Gastrocnemius medialis (tissue), 4 donors: ENCODE data around the gene CALN1. TPM values are rescaled to one million over a fixed set of nuclear protein-coding genes. Genes with fewer than 3 reads are reported as not detected.

Experiments
- ATAC-seq, 2 donors: fragments of 150-250 bp; one replicate each; pipeline ENCODE4 v1.9.1; 2016
- DNase-seq, 2 donors: peaks; one replicate each; pipeline ENCODE4 v3.0.0-alpha.2; 2019
- H3K27ac ChIP-seq, 4 donors: fragments of 200-600 bp; sonication (generic); 1 replicate in 1 of 4; 2 replicates in 3 of 4; pipeline ENCODE4 v1.5.1; 2016 to 2018; ENCODE audit warnings: mild to moderate bottlenecking in 2 of 4, moderate library complexity in 1 of 4
- H3K27me3 ChIP-seq, 3 donors: fragments of 200-600 bp; sonication (generic) in 2 of 3; 1 replicate in 1 of 3; 2 replicates in 2 of 3; pipeline versions ENCODE4 v1.5.1 to v1.6.0; 2016 to 2019; ENCODE audit warnings: mild to moderate bottlenecking in 1 of 3, moderate library complexity in 1 of 3
- H3K36me3 ChIP-seq, 2 donors: fragments of 200-600 bp; sonication (generic) in 1 of 2; one replicate each; pipeline ENCODE4 v1.5.1; 2017 to 2018
- H3K4me1 ChIP-seq, 2 donors: fragments of 200-600 bp; sonication (generic) in 1 of 2; one replicate each; pipeline ENCODE4 v1.5.1; 2016 to 2017; ENCODE audit warnings: mild to moderate bottlenecking in 2 of 2
- H3K4me3 ChIP-seq, 4 donors: fragments of 200-600 bp; sonication (generic) in 3 of 4; 1 replicate in 1 of 4; 2 replicates in 3 of 4; pipeline ENCODE4 v1.5.1; 2016 to 2019; ENCODE audit warnings: mild to moderate bottlenecking in 2 of 4
- H3K9me3 ChIP-seq, 3 donors: fragments of 200-600 bp; sonication (generic) in 2 of 3; 1 replicate in 1 of 3; 2 replicates in 2 of 3; pipeline ENCODE4 v1.5.1; 2016 to 2019
- POLR2A ChIP-seq, 2 donors: fragments of 450-650 bp; IDR thresholded peaks; one replicate each; pipeline ENCODE4 v1.6.1; 2017; ENCODE audit warnings: antibody characterized with exemption in 2 of 2, mild to moderate bottlenecking in 2 of 2, moderate library complexity in 2 of 2
- in situ Hi-C, 4 donors: fragments of 200-750 bp; cut with MboI; loops; one replicate each; pipeline versions ENCODE4 v1.15.0 to v1.8.0; 2017; ENCODE audit warnings: low sequenced_read_pairs in 4 of 4
- intact Hi-C: fragments of 100-400 bp; cut with DNase I; formaldehyde crosslinking; loops from one replicate; pipeline ENCODE4 v1.15.1; 2023; ENCODE audit warnings: low total_unique reads
- total RNA-seq, 4 donors: library from RNA; depleted of rRNA; stranded (reverse); fragments of >200 nt; gene quantifications; one replicate each; pipeline versions ENCODE4 v1.1.0 to v1.2.3, GENCODE V29; 2016
- TF ChIP-seq, protein P1 (sequence below), 5 experiments: fragments of 450-650 bp in 3 of 5; fragments of 200-600 bp in 2 of 5; sonication (generic) in 2 of 5; IDR thresholded peaks in 4 of 5; conservative IDR thresholded peaks in 1 of 5; 1 replicate in 4 of 5; 2 replicates in 1 of 5; pipeline ENCODE4 v1.5.1; 2016 to 2019; ENCODE audit warnings: antibody characterized with exemption in 5 of 5, mild to moderate bottlenecking in 3 of 5, moderate library complexity in 3 of 5

CALN1 gene
- total RNA-seq, 4 donors from 2014 or later = not detected

DNA sequence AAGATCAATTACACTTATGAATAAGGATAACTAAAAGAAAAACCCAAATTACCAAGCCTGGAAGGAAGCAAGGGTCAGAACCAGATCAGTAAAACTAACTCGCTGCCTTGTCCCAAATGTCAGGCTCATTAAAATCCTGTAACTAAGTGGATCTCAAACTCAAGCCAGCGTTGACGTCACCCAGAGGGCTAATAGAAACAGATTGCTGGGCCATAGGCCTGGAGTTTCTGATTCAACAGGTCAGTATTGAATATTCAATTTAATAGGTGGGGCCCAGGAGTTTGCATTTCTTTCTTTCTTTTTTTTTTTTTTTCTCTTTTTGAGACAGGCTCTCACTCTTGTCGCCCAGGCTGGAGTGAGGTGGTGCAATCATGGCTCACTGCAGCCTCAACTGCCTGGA is 397.0 kb downstream of the CALN1 start:
- H3K4me3 ChIP-seq = no peak overlapping the region
- ATAC-seq (no peak), DNase-seq (no peak)
- no peaks in the 10 kb centered on the region for H3K36me3 ChIP-seq
- H3K27ac ChIP-seq = no peak overlapping the region
- intact Hi-C loops (no loop called here), in situ Hi-C loops (no loop called here)
- TF ChIP-seq, protein P1, sequence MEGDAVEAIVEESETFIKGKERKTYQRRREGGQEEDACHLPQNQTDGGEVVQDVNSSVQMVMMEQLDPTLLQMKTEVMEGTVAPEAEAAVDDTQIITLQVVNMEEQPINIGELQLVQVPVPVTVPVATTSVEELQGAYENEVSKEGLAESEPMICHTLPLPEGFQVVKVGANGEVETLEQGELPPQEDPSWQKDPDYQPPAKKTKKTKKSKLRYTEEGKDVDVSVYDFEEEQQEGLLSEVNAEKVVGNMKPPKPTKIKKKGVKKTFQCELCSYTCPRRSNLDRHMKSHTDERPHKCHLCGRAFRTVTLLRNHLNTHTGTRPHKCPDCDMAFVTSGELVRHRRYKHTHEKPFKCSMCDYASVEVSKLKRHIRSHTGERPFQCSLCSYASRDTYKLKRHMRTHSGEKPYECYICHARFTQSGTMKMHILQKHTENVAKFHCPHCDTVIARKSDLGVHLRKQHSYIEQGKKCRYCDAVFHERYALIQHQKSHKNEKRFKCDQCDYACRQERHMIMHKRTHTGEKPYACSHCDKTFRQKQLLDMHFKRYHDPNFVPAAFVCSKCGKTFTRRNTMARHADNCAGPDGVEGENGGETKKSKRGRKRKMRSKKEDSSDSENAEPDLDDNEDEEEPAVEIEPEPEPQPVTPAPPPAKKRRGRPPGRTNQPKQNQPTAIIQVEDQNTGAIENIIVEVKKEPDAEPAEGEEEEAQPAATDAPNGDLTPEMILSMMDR (IDR thresholded peaks at IDR 0.05 in 4 of 5, conservative IDR thresholded peaks at IDR 0.05 in 1 of 5) = no peak
- no peak for TF ChIP-seq POLR2A (IDR thresholded peaks at IDR 0.05)
- no peaks in the 10 kb centered on the region for H3K9me3 ChIP-seq
- H3K4me1 ChIP-seq = no peaks in the 10 kb centered on the region
- H3K27me3 ChIP-seq = no peaks in the 10 kb centered on the region

DNA sequence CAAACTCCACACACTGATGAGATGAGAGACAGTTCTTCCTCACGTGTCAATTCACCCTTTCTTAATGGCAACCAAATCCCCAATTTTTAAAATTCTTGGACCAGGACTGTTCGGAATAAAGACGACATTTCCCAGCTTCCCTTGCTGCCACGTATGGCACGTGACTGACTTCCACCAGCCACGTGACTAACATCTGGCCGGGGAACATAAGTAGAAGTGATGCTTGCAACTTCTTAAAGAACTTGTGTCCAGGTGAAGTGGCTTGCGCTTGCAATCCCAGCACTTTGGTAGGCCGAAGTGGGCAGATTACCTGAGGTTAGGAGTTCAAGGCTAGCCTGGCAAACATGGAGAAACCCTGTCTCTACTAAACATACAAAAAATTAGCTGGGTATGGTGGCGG is 405.1 kb downstream of the CALN1 start:
- Histone ChIP-seq H3K36me3 (no peaks in the 10 kb centered on the region), H3K27me3 (no peaks in the 10 kb centered on the region), H3K27ac (no peak overlapping the region), H3K4me1 (no peaks in the 10 kb centered on the region), H3K4me3 (no peak overlapping the region), H3K9me3 (peaks cover 0 to 7% (median 0%) of the 10 kb centered on the region in 3 donors)
- TF ChIP-seq, protein P1 (IDR thresholded peaks at IDR 0.05 in 4 of 5, conservative IDR thresholded peaks at IDR 0.05 in 1 of 5) = no peak
- TF ChIP-seq POLR2A (IDR thresholded peaks at IDR 0.05) = no peak
- DNase-seq = no peak
- no peak for ATAC-seq
- in situ Hi-C loops = no loop called here
- intact Hi-C loops = no loop called here

DNA sequence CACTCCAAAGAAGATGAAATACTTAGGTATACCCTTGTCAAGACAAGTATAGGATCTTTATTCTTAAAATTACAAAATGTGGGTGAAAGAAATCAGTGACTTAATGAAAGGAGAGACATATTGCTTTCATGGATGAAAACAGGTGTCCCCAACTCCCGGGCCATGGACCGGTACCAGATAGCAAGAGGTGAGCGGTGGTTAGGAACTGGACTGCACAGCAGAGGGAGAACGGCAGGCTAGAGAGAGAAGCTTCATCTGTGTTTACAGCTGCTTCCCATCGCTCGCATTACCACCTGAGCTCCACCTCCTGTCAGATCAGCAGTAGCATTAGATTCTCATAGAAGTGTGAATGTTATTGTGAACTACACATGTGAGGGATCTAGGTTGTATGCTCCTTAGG is 408.9 kb downstream of the CALN1 start:
- in situ Hi-C loops = no loop called here
- no peak for TF ChIP-seq POLR2A (IDR thresholded peaks at IDR 0.05)
- TF ChIP-seq, protein P1 (IDR thresholded peaks at IDR 0.05 in 4 of 5, conservative IDR thresholded peaks at IDR 0.05 in 1 of 5) = no peak

DNA sequence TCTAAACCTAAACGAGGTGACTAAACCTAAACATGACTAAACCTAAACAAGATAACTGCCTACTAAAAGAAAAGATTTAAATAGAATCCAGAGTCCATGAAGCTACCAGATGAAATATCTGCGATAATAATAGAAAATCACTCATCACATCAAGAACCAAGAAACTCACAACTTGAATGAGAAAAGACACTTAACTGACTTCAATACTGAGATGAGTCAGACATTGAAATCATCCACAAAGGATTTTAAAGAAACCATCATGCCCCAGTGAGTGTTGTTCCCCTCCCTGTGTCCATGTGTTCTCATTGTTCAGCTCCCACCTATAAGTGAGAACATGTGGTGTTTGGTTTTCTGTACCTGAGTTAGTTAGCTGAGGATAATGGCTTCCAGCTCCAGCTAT is 416.0 kb downstream of the CALN1 start:
- Histone ChIP-seq H3K27ac (no peak overlapping the region), H3K9me3 (no peaks in the 10 kb centered on the region), H3K4me1 (no peaks in the 10 kb centered on the region), H3K36me3 (no peaks in the 10 kb centered on the region), H3K27me3 (no peaks in the 10 kb centered on the region), H3K4me3 (no peak overlapping the region)
- DNase-seq = no peak
- TF ChIP-seq, protein P1 (IDR thresholded peaks at IDR 0.05 in 4 of 5, conservative IDR thresholded peaks at IDR 0.05 in 1 of 5) = no peak
- TF ChIP-seq POLR2A (IDR thresholded peaks at IDR 0.05) = no peak
- ATAC-seq = no peak
- in situ Hi-C loops = no loop called here
- intact Hi-C loops = no loop called here

More for the DNA sequence above, 408.9 kb downstream of the CALN1 start:
- DNase-seq (no peak), ATAC-seq (no peak)
- no peak overlapping the region for H3K27ac ChIP-seq
- H3K27me3 ChIP-seq = no peaks in the 10 kb centered on the region
- H3K4me1 ChIP-seq = no peaks in the 10 kb centered on the region
- intact Hi-C loops = no loop called here
- H3K9me3 ChIP-seq = peaks cover 0 to 8% (median 0%) of the 10 kb centered on the region in 3 donors
- H3K4me3 ChIP-seq = no peak overlapping the region
- no peaks in the 10 kb centered on the region for H3K36me3 ChIP-seq

DNA sequence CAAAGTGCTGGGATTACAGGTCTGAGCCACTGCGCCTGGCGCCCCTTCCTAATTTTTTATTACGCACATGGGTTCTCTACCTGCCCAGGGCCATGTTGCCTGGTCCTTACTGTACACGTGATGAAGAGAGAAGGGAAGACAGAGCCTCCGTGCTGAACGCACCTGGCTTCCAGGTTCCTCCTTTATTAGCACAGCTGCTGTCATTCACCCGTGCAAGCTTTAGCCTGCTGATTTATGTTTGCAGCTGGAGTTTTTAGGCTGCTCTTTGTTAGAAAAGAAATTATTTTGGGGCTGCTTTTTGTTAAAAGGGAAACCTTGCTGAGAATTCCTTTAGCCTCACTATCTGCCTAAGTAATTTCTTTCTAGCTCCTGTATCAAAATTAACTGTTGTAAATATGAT is 417.0 kb downstream of the CALN1 start:
- Histone ChIP-seq H3K27me3 (no peaks in the 10 kb centered on the region), H3K4me1 (no peaks in the 10 kb centered on the region), H3K27ac (no peak overlapping the region), H3K36me3 (no peaks in the 10 kb centered on the region), H3K4me3 (no peak overlapping the region), H3K9me3 (no peaks in the 10 kb centered on the region)
- TF ChIP-seq, protein P1 (IDR thresholded peaks at IDR 0.05 in 4 of 5, conservative IDR thresholded peaks at IDR 0.05 in 1 of 5) = no peak
- no peak for TF ChIP-seq POLR2A (IDR thresholded peaks at IDR 0.05)
- in situ Hi-C loops (no loop called here), intact Hi-C loops (no loop called here)
- ATAC-seq (no peak), DNase-seq (no peak)
